MCF 10A (cell line): Measurements from ENCODE around the gene PEX14. TPM values are rescaled to one million over a fixed set of nuclear protein-coding genes. Genes with fewer than 3 reads are reported as not detected.
"Not testable (repeated sequence)": the region's sequence is repeated elsewhere in the genome, so short reads cannot be mapped to it uniquely, and the experiment has no call there.

Source experiments
- BruUV-seq: library from RNA; stranded (reverse); fragments of 400-500 nt; replicated peaks from 2 replicates; lab custom pipeline; 2021; lab: Mats Ljungman, UMichigan
- CTCF ChIA-PET: fragments of 300-600 bp; sonication (Branson Sonifier 250); formaldehyde crosslinking; extraction: SDS; loops from one replicate; lab custom pipeline; 2021; ENCODE audit warnings: antibody characterized with exemption, inconsistent platforms; lab: Yijun Ruan, JAX
- POLR2A ChIA-PET: fragments of 300-600, 350-650 bp; sonication (Branson Sonifier 250); formaldehyde crosslinking; extraction: SDS; loops from one replicate; lab custom pipeline; 2020; ENCODE audit warnings: antibody characterized with exemption, inconsistent platforms; lab: Yijun Ruan, JAX
- DNase-seq: peaks from one replicate; pipeline ENCODE4 v3.0.0-alpha.2; 2018; ENCODE audit not compliant: unreplicated experiment
- H3K27ac Mint-ChIP-seq: one replicate; pipeline ENCODE4 v1.8.0; 2022; ENCODE audit warnings: mild to moderate bottlenecking, low read depth, mixed read lengths; ENCODE audit not compliant: unreplicated experiment
- H3K27me3 Mint-ChIP-seq: one replicate; pipeline ENCODE4 v1.8.0; 2022; ENCODE audit warnings: mixed read lengths; ENCODE audit not compliant: insufficient read depth, unreplicated experiment
- H3K36me3 Mint-ChIP-seq: one replicate; pipeline ENCODE4 v1.8.0; 2022; ENCODE audit warnings: mild to moderate bottlenecking, moderate library complexity, mixed read lengths; ENCODE audit not compliant: insufficient read depth, unreplicated experiment
- H3K4me1 Mint-ChIP-seq: one replicate; pipeline ENCODE4 v1.8.0; 2022; ENCODE audit warnings: mixed read lengths; ENCODE audit not compliant: insufficient read depth, unreplicated experiment
- H3K4me3 Mint-ChIP-seq: one replicate; pipeline ENCODE4 v1.8.0; 2022; ENCODE audit warnings: mild to moderate bottlenecking, moderate library complexity, mixed read lengths; ENCODE audit not compliant: unreplicated experiment
- H3K9me3 Mint-ChIP-seq: one replicate; pipeline ENCODE4 v1.8.0; 2022; ENCODE audit warnings: mixed read lengths; ENCODE audit not compliant: unreplicated experiment
- CTCF ChIP-seq: fragments of 200-600 bp; IDR thresholded peaks from one replicate; pipeline ENCODE4 v1.8.0; 2022; ENCODE audit warnings: antibody characterized with exemption, mild to moderate bottlenecking; ENCODE audit not compliant: unreplicated experiment
- intact Hi-C: fragments of 100-400 bp; cut with micrococcal nuclease; formaldehyde crosslinking; loops from 2 replicates; pipeline ENCODE4 v1.14.1; 2022
- total RNA-seq: library from RNA; stranded (reverse); gene quantifications from 2 replicates; pipeline ENCODE4 v1.2.3, GENCODE V29; 2022

PEX14 gene
- total RNA-seq, 1 experiment from 2014 or later: 22.2 TPM

DNA sequence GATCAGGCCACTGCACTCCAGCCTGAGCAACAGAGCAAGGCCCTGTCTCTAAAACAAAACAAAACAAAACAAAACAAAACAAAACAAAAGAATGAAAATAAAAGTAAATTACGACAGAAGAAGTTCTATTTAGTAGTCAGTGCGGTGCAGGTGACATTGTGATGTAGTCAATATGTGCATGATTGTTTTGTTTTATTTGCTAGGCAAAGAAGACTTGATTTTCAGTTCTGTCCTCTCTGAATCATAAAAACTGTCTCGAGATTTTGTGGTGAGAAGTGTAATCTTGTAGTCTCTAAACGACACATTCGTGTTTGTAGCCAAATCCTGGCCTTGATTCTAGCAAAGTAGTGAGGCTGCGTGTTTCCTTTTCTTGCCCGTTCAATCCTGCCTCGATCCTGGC lies 23.5 kb downstream of the PEX14 start:
- peaks cover 14% of the 10 kb centered on the region for H3K36me3 Mint-ChIP-seq
- no peak overlapping the region for H3K27ac Mint-ChIP-seq
- H3K4me3 Mint-ChIP-seq: no peak overlapping the region
- ChIA-PET CTCF (interaction anchor here (0.6 to 6.1 kb wide), 6 partner anchors 9 to 547 kb away, joined by 3 to 63 read pairs (median 3); partner anchors contain the start of gene DFFA), POLR2A (interaction anchor here (0.6 to 2.6 kb wide), 4 partner anchors 9 to 380 kb away, joined by 4 to 13 read pairs (median 4); no protein-coding TSS in a partner anchor)
- peaks cover 19% of the 10 kb centered on the region for H3K4me1 Mint-ChIP-seq
- H3K9me3 Mint-ChIP-seq: no peaks in the 10 kb centered on the region
- TF ChIP-seq CTCF: no peak
- H3K27me3 Mint-ChIP-seq: no peaks in the 10 kb centered on the region
- DNase-seq: no peak
- intact Hi-C loops: no loop called here
- BruUV-seq: no TSS peak

GRCh38 chr1:10502206-10502605 lies 27.5 kb downstream of the PEX14 start:
- ChIA-PET CTCF (interaction anchor here (0.6 kb wide), 2 partner anchors 150 to 443 kb away, joined by 3 to 5 read pairs; no protein-coding TSS in a partner anchor), POLR2A (interaction anchor here (1.8 kb wide), 1 partner anchor 7 kb away, joined by 8 read pairs; no protein-coding TSS in a partner anchor)
- Mint-ChIP-seq H3K9me3 (no peaks in the 10 kb centered on the region), H3K27me3 (no peaks in the 10 kb centered on the region), H3K27ac (no peak overlapping the region), H3K4me1 (no peaks in the 10 kb centered on the region), H3K4me3 (no peak overlapping the region), H3K36me3 (peaks cover 9% of the 10 kb centered on the region)
- DNase-seq: no peak
- no TSS peak for BruUV-seq
- TF ChIP-seq CTCF: no peak
- intact Hi-C loops: no loop called here

GRCh38 chr1:10504249-10504648 lies 29.5 kb downstream of the PEX14 start:
- CTCF ChIA-PET: interaction anchor here (1.1 to 1.2 kb wide), 3 partner anchors 9 to 24 kb away, joined by 3 to 4 read pairs (median 4); no protein-coding TSS in a partner anchor

GRCh38 chr1:10506046-10506676 lies 31.4 kb downstream of the PEX14 start:
- H3K4me1 Mint-ChIP-seq: peaks cover 14% of the 10 kb centered on the region
- not testable (repeated sequence) for BruUV-seq, H3K9me3 Mint-ChIP-seq, H3K27me3 Mint-ChIP-seq, H3K27ac Mint-ChIP-seq, H3K4me3 Mint-ChIP-seq, H3K36me3 Mint-ChIP-seq, DNase-seq
- ChIA-PET CTCF (interaction anchor here (0.5 to 6.0 kb wide), 7 partner anchors 11 to 364 kb away, joined by 3 to 63 read pairs (median 4); no protein-coding TSS in a partner anchor), POLR2A (interaction anchor here (0.6 to 3.6 kb wide), 5 partner anchors 11 to 395 kb away, joined by 5 to 21 read pairs (median 12); no protein-coding TSS in a partner anchor)
- intact Hi-C loops: loop anchor here (2.0 kb wide), 2 partner anchors 405 to 507 kb away; partner anchors contain the start of gene TARDBP

More at GRCh38 chr1:10504249-10504648, 29.5 kb downstream of the PEX14 start:
- no peak for TF ChIP-seq CTCF
- POLR2A ChIA-PET: interaction anchor here (1.1 to 1.8 kb wide), 2 partner anchors 9 to 300 kb away, joined by 3 to 8 read pairs; no protein-coding TSS in a partner anchor
- no peak for DNase-seq
- no peak overlapping the region for H3K27ac Mint-ChIP-seq
- no peaks in the 10 kb centered on the region for H3K4me1 Mint-ChIP-seq
- H3K27me3 Mint-ChIP-seq: no peaks in the 10 kb centered on the region
- no peaks in the 10 kb centered on the region for H3K9me3 Mint-ChIP-seq
- no peaks in the 10 kb centered on the region for H3K36me3 Mint-ChIP-seq
- H3K4me3 Mint-ChIP-seq: no peak overlapping the region
- no TSS peak for BruUV-seq
- intact Hi-C loops: no loop called here
